M059J (cell line): Measurements from ENCODE around the gene PTK7. TPM values are rescaled to one million over a fixed set of nuclear protein-coding genes. Genes with fewer than 3 reads are reported as not detected.
"Not testable (repeated sequence)": the region's sequence is repeated elsewhere in the genome, so short reads cannot be mapped to it uniquely, and the experiment has no call there.

Experiments
- DNase-seq: peaks from one replicate; pipeline ENCODE4 v3.0.0-alpha.2; 2012; ENCODE audit warnings: low read depth
- total RNA-seq: library from RNA; depleted of rRNA; stranded (reverse); fragments of >200 nt; shearing (Covaris generic); gene quantifications from 2 replicates; pipeline ENCODE4 v1.2.3, GENCODE V29; 2014

Gene PTK7
- total RNA-seq, 1 experiment from 2014 or later, result 162 TPM

- not testable (repeated sequence) for DNase-seq
Observed at GRCh38 chr6:43117466-43117865, 41.4 kb downstream of the PTK7 start.

- DNase-seq, result no peak
Observed at GRCh38 chr6:43119482-43119881, 43.4 kb downstream of the PTK7 start.

DNA sequence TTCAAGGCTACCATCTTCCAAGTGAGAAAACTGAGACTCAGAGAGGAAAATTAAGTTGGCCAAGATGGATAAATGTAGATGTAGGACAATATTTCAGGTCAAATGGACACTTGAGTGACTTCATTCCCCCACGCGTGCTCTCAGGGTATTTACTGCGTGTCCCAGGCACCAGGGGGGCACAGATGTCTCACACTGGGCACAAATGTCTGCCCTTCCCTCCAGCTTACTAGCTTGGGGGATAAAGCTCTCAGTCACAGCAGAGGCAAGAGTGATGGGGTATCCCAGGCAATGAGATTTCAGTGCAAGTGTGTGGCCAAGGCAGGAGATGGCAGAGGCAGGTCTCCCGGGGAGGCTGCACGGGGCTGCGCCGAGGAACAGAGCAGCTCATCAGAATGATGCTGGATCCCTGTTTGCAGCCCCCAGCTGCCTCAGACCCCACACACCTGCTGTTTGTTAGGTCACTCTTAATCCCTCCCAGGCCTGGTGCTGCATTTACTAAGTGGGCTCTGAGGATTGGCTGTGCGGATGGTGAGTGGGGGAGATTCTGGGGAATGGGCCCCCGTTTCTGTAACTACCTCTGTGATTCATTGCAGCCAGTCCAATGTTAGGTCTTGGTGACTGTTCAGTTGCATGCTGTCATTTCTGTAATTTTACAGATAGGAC, 44.1 kb downstream of the PTK7 start:
- no peak for DNase-seq

DNA sequence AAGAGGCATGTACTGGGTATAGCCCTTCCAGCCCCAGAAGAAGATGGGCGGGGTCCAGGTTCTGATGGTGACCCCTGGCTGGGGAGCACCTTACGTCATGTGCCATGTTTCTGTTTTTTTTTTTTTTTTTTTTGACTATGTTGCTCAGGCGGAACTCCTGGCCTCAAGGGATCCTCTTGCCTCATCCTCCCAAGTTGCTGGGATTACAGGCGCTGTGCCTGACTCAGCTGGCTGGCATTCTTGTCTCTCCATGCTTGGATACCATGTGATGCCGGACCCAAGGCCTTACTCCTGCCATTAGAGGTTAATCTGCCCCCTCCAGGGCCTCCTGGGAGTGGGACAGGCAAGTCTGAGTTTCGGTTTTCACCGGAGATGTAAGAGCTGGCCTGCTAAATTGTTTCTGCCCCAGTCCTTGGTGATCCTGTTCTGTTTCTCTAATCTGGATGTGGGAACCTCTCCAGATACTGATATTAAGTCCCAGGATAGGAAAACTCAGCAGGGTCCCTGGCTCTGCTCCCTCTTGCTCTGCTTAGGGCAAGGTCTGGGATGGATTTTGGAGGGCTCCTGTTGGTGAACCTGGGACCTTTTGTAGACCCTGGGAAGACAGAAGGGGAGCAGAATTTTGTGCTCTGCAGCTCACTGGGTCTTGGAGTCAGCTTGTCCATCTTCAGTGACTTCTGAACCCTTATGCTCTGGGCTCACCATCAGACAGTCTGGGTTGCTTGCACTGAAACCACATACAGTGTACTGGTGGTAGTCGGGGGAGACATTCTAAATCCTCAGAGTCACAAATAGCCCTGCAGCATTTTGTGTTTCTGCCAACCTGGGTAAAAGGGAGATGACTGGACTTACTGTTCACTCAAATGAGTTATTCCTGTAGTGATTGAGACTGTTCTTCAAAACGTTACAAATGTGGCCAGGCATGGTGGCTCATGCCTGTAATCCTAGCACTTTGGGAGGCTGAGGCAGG, 45.1 kb downstream of the PTK7 start:
- DNase-seq, result peak; percentile 100

DNA sequence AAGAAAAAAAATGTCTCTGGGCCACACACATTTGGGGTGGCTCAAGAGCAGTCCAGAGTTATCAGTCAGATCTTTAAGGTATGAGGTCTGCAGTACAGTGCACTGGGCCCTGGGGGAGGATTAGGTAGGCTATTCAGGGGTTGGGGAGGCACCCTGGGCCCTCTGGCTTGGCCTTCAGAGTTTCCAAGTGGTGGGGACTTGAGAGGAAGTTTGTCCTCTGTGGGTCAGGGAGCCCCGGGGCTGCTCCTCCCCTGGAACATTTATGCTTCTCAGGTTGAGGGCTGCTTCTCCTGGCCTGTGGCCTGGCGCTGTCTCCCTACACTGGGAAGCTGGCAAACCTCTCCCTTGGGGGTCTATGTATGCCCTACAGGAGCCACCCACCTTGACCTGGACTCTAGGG, 46.0 kb downstream of the PTK7 start:
- DNase-seq, result peak; percentile 65

DNA sequence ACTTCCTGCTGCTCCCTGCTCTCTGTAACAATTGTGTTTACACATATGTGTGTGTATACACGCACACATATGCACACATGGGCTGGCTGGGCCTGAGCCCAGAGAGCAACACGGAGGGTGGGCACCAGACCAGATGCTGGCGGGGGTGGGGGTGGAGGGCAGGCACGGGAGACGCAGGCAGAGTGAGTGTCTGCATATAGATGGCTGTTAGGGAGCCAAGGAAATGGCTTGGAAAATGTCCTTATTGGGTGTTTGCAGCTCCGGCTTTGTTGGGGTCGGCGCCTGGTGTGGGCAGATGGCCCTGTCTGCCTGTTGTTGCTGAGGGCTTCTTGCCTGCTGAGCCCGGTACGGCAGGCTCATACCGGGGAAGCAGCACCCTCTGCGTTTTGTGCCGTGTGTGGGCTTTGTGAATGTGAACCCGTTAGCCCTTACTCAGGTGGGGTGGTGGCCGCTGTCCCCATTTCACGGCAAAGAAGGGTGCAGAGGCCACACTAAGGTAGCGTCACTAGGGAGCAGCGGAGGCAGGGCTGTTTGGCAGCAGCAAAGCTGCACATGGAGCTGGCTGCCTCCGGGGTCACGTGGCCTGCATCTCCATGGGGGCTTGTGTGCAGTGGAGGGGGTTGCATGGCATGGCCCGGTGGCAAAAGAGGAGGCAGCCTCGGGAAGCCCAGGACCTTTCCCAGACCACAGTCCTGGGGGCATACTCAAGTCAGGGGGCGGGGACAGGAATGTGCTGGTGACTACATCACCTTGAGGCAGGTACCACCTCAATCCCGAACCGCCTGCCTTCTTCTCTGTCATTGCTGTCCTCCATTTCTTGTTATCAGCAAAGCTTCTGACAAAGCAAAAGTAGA, 47.6 kb downstream of the PTK7 start:
- no peak for DNase-seq

GRCh38 chr6:43124481-43124880, 48.4 kb downstream of the PTK7 start:
- DNase-seq, result no peak

DNA sequence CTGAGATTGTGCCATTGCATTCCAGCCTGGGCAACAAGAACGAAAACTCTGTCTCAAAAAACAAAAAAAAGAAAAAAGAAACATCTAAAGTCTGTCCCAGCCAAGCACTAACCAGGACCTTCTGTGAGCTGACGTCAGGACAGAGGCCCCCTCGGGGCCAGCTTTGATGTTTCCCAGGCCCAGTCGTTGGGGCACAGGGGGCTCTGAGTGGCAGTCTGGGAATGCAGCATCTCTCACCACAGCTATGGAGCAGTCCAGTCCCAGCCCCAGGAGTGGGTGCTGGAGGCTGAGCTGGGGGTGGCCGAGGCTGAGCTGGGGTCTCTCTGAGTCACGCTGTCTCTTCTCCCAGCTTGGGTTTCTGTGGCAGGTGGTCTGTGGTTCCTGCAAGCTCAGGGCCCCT, 49.0 kb downstream of the PTK7 start:
- peak; percentile 73 for DNase-seq

- DNase-seq, result no peak
Observed at GRCh38 chr6:43125555-43125954, 49.4 kb downstream of the PTK7 start.

- no peak for DNase-seq
Observed at GRCh38 chr6:43127180-43127579, 51.1 kb downstream of the PTK7 start.

GRCh38 chr6:43127877-43128276, 51.8 kb downstream of the PTK7 start:
- DNase-seq, result peak; percentile 50

DNA sequence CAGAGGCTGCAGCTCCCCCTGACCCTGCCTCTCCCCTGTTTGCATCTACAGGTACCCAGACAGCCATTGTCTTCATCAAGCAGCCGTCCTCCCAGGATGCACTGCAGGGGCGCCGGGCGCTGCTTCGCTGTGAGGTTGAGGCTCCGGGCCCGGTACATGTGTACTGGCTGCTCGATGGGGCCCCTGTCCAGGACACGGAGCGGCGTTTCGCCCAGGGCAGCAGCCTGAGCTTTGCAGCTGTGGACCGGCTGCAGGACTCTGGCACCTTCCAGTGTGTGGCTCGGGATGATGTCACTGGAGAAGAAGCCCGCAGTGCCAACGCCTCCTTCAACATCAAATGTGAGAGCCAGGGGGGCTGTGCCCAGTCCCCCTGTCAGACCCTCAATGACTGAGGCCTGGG, 52.8 kb downstream of the PTK7 start:
- DNase-seq, result peak; percentile 33

DNA sequence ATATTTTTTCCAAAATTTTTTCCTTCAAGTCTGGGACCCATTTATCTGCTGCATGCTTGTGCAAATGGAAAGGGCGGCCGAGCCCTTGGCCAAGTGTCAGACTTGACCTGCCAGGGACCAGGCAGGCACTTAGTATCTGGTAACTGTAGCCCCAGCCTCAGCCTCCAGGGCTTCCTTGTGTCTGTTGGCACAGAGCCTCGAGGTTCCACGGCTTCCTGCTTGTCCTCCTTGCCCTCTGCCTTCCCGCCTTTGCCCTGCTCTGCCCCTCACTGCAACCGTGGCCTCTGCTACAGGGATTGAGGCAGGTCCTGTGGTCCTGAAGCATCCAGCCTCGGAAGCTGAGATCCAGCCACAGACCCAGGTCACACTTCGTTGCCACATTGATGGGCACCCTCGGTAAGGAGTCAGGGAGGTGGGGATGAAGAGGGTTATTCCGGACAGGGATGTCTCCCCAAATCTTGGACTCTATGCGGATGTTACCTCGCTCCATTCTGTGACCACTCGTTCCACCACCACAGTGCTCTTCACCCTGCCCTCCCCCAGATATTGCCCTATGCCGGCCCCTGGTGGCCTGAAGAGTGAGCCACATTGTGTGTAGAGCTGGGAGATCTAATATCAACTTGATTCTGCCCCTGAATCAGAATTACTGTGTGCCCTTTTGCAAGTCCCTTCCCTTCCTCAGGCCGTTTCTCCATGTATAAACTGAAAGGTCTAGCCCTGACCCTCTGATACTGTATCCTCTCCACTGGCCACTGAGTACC, 53.5 kb downstream of the PTK7 start:
- peak; percentile 69 for DNase-seq

- no peak for DNase-seq
Observed at GRCh38 chr6:43130429-43130828, 54.3 kb downstream of the PTK7 start.

- DNase-seq, result not testable (repeated sequence)
Observed at GRCh38 chr6:43131379-43131778, 55.3 kb downstream of the PTK7 start.

GRCh38 chr6:43138267-43138666, 62.2 kb downstream of the PTK7 start:
- DNase-seq, result no peak

GRCh38 chr6:43139973-43140372, 63.9 kb downstream of the PTK7 start:
- not testable (repeated sequence) for DNase-seq

GRCh38 chr6:43141644-43142043, 65.5 kb downstream of the PTK7 start:
- no peak for DNase-seq

DNA sequence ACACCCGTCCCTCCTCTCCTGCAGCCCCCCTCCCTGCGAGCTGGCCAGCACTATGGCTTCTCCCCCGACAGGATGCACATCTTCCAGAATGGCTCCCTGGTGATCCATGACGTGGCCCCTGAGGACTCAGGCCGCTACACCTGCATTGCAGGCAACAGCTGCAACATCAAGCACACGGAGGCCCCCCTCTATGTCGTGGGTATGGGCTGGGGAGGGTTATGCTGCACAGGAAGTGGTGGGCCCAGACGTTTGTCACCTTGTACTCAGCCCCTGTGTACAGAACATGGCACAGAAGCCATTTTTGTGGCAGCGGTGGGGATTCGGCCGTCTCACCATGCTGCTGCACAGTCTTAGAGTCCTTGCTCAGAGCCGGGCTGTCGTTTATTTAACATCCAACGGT, 66.0 kb downstream of the PTK7 start:
- no peak for DNase-seq

GRCh38 chr6:43143235-43144128, 67.4 kb downstream of the PTK7 start:
- DNase-seq, result peak; percentile 89
